GM12801 (cell line): ENCODE data around the gene STOX1.

Source experiments
- CTCF ChIP-seq: IDR thresholded peaks from one replicate; pipeline ENCODE4 v1.5.1; 2011; ENCODE audit warnings: control low read depth; ENCODE audit not compliant: insufficient read length; ENCODE audit errors: extremely low read depth

The STOX1 gene

GRCh38 chr10:68870545-68871104 lies 43.3 kb downstream of the STOX1 start:
- no peak for TF ChIP-seq CTCF

DNA sequence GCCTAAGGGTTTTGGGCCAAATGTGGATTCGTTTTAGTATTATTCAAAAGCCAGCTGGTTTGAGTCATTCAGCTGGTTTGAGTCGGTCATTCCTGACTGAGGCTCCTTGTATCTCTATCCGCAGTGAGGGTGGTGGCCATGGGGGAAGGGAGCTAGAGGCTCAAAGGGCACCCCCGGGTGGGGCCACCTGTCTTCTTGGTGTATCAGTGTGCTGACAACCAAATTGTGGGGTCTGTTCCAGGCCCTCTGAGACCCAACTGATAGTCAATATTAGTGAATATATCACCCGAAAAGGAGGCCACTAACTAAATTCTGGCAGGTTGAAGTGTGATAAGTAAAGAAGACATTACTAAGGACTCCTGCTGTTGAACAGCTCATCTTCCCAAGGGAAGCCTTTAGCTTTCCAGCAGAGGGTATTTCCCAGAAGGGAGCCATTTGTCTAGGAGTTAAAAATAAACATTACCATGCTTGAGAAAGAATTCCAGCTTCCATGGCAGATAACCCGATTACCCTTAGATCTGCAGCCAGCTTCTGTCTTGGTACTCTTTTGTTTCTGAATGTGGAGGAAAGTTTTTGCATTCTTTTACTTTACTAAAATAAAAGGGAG lies 43.9 kb downstream of the STOX1 start:
- TF ChIP-seq CTCF, result no peak

DNA sequence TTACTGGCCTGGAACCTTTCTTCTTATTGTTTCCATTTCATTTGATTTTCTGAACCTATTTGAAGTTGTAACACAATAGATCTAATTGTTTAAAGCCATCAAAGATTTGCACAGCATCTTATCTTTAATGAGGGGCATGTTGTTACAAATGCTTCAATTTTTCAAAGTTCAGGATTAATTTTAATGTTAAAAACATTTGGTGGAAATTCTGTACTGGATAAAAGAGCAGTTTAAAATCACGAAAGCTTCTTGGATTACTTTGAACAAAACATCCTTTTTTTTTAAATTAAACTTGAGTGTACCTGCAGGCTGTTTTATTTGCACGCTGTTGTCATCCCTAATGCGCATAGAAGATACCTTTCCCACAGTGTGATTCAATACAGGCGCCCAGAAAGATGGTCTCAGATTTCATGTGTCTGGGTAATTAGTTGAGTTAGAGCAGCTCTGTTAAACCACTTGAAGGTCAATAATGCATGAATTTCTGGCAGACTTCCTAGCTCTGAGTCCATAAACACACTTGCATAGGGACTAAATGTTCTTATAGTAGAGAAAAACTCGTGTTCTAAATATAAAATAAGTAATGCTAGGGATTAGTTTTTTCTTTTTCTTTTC lies 44.5 kb downstream of the STOX1 start:
- TF ChIP-seq CTCF, result no peak

- TF ChIP-seq CTCF, result no peak
These were observed 49.2 kb downstream of the STOX1 start for GRCh38 chr10:68876246-68877138.

- no peak for TF ChIP-seq CTCF
These were observed 50.3 kb downstream of the STOX1 start for GRCh38 chr10:68877482-68878110.

DNA sequence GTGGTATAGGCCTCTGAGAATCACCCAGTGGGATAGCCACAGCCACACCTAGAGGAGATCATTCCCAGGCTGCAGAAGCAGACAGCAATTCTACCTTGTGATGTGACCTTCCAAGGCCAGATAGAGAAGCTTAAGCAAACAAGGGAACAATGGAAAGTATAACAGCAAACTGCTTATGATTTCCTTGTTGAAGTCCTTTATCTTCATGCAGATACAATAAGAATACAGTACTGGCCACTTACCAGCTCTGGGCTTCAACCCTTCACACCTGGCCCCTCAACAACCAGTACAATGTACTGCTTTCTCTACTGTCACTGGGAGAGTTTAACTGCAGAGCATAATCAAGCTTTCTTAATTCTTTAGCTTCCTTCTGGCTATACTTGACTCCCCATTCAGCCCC lies 51.2 kb downstream of the STOX1 start:
- TF ChIP-seq CTCF, result no peak

DNA sequence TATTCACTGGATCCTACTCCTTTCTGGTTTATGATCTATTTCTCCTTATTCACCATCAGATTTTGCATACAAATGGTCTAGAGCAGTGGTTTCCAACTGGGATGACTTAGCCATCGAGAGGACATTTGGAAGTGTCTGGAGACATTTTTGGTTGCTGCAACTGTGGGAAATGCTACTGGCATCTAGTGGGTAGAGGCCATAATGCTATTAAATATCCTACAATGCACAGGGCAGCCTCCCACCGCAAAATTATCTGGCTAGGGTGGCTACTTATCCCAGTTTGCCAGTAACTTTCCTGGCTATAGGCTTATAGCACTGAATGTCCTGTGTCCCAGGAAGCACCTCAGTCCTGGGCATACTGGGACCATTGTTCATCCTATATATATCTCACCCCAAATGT lies 52.3 kb downstream of the STOX1 start:
- no peak for TF ChIP-seq CTCF
